SK-N-DZ (cell line): ENCODE results near the gene WDPCP.
A peak's percentile ranks its signal among the peaks of the same experiment; 100 is the strongest.
"Not testable (repeated sequence)": the region's sequence is repeated elsewhere in the genome, so short reads cannot be mapped to it uniquely, and the experiment has no call there.

ENCODE experiments used
- DNase-seq: peaks from one replicate; pipeline ENCODE4 v3.0.0-alpha.2; 2015; ENCODE audit warnings: low spot score

WDPCP gene

GRCh38 chr2:63544017-63544627 lies 44.2 kb downstream of the WDPCP start:
- DNase-seq = peak; percentile 18

GRCh38 chr2:63539416-63540162 lies 48.7 kb downstream of the WDPCP start:
- DNase-seq = no peak

DNA sequence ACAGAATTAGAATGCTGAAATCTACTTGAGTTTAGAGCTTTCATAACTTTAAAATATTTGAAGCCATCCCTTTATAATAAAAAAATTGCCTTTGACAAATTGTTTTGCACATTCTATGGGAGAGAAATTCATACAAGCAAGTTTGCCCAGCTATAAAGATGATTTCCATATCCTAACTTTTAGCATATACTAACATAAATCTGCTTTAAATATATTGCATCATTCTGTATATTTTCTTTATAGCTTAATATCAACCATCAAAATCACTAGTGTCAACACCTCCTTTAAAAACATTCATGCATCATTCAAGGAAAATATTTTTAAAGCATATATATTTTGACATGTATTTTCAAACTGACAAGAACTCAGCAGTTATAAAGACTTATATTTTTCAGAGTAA lies 49.9 kb downstream of the WDPCP start:
- DNase-seq = no peak

GRCh38 chr2:63537306-63537705 lies 51.0 kb downstream of the WDPCP start:
- DNase-seq = no peak

DNA sequence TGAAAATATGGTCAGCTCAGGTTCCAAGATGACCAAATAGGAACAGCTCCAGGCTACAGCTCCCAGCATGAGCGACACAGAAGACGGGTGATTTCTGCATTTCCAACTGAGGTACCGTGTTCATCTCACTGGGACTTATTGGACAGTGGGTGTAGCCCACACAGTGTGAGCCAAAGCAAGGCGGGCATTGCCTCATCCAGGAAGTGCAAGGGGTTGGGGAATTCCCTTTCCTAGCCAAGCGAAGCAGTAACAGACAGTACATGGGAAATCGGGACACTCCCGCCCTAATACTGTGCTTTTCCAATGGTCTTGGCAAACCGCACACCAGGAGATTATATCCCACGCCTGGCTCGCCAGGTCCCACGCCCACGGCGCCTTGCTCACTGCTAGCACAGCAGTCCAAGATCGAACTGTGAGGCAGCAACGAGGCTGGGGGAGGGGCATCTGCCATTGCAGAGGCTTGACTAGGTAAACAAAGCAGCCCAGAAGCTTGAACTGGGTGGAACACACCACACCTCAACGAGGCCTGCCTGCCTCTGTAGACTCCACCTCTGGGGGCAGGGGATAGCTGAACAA lies 57.5 kb downstream of the WDPCP start:
- no peak for DNase-seq

DNA sequence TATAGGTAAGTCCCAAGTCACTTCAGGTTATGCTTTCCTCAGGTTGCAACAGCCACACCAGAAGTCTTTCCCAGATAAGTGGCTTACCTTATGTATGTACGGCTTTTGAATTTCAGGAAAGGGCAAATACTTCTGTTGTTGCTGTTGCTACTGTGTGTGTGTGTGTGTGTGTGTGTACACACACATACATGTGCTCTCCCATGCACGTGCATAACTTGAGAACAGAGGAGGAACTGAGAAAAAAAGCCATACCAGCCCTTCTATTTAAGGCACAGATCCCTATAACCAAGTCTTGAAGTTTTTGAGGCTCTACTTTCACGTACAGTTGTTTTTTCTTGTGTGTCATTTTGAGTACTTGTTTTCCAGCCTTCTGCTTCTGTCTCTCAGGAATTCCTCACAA lies 62.4 kb downstream of the WDPCP start:
- no peak for DNase-seq

DNA sequence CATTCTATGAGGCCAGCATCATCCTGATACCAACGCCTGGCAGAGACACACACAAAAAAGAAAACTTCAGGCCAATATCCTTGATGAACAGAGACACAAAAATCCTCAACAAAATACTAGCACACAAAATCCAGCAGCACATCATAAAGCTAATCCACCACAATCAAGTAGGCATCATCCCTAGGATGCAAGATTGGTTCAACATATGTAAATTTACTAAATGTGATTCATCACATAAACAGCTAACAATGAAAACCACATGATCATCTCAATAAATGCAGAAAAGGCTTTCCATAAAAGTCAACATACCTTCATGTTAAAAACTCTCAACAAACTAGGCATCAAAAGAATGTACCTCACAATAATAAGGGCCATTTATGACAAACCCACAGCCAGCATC lies 65.3 kb downstream of the WDPCP start:
- no peak for DNase-seq

- no peak for DNase-seq
These were observed 67.5 kb downstream of the WDPCP start for GRCh38 chr2:63520793-63521192.

DNA sequence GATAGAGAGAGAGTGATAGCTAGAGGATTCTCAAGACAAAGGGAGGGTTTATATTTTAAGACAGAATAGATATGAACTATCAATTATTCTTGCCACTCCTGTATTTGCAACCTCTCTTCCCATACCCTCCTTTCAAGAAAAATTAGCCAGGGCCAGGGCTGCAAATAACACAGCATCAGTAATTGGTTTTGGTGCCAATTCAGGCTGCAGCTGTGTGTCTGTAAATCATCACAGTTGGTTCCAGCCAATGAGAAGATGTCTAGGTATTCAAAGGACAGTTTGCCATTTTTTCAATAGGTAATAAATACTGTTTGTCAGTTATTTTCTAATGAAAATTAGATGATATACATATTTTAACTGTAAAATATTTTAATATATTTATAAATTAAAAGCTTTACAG lies 73.5 kb downstream of the WDPCP start:
- DNase-seq = peak; percentile 19

DNA sequence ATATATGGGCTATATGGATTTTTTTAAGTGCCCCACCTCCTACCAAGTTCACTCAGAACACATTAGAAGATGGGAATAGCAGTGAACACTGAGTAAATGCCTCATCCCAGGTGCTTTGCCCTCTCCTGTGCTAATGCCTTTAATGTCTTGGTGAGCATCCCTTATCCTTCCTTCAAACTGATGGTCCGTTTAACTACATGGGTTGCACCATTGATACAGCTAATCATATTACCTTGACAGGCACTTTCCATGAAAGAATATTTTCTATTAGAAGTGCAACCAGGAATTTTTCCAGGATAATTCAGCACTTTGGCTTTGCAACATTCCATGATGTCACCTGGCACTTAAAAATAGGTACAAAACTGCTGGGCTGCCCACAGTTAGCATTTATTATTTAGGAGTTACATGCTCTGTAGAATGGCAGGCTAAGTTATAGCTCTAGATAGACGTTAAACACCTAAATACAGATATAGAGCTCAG lies 74.0 kb downstream of the WDPCP start:
- no peak for DNase-seq

DNA sequence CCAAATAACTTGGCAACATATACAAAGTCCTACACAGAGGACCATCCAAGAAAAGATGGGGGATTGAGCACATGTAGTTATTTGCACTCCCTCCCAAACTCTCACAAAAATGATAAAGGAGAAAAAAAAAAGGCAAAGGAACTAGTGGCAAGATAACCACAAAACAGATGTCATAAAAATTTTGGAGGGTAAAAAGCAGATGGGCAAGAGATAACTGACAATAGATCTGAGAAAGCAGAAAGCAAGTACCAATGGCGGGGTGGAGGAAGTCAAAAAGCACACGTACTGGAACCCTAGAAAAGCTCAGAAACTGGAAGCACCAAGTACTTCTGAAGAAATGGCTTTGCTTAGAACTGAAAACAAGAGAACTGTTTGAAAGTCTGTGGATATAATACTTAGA lies 82.0 kb downstream of the WDPCP start:
- DNase-seq = no peak

DNA sequence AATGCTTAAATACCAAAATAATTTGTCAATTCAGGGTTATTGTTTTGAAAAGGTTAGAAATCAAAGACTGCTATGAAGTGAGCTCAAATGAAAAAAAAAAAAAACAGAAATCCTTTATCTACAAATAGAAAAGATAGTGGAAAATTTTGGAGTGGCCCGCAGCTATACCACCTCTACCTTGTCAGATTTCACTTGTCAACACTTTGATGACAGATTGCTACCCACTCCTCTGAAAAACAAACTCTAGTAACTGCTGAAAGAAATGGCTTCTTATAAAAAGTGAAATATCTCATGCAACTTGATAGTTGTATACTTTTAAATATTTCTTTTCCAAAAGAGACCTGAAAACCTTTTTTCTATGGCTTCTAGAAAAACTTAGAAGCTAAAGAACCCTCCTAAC lies 84.5 kb downstream of the WDPCP start:
- DNase-seq = no peak

DNA sequence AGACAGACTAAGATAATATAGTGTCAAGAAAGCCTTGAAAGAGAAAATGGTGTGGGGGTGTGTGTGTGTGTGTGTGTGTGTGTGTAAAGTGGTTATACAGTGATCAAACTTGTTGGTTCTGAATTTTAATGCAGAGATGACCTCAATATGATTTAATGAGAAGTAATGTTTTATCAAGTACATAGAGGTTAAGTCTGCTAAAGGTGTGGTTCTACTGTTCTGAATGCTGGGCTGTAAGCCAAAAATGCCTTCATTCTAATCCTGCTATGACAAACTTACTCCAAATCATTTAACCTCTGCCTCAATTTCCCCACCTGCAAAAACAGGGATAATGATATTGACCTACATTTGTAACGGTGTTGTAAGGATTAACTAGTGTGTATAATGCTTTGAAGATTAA lies 87.9 kb downstream of the WDPCP start:
- no peak for DNase-seq

- DNase-seq = no peak
These were observed 90.7 kb downstream of the WDPCP start for GRCh38 chr2:63497576-63497975.

GRCh38 chr2:63494968-63495367 lies 93.3 kb downstream of the WDPCP start:
- no peak for DNase-seq

DNA sequence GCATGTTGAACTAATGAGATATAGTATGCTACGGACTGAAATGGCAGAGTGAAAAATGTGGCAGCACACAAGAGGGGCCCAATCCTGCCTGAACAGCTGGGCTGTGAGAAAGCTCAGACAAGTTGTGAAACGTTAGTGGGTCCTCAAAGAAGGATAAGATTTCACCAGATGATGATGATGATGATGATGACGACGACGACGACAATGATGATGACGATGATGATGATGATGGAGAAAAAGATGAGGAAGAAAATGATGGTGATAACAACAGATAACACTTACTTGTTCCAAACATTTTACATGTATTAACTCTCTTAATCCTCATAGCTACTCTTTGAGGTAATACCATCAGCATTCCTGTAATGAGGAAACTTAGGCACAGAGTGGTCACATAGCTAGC lies 94.2 kb downstream of the WDPCP start:
- DNase-seq = no peak

DNA sequence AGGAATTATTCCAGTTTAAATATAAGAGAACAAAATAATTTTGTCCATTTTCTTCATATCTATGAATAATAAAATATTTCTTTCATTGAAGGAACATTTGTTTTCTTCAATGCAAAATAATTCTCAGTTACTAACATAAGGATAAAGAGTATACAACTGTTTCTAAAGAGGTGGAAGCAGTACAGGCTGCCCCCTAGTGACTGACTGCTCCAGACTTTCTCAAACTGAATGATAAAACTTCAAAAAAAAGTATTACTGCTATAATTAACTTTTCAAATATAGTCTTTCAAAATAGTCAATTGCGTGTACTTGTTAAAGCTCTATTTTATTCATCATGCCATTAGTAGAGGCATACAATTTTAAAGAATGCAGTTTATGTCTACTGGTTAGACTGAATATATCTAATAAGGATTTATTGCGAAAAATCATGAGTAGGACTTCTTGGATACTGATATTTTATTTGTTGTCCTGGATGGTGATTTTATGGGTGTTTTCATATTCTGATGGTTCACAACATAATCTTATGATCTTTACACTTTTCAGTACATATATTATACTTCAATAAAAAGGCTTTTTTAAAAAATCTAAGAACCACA lies 100.1 kb downstream of the WDPCP start:
- DNase-seq = no peak

GRCh38 chr2:63486861-63487290 lies 101.4 kb downstream of the WDPCP start:
- DNase-seq = no peak

DNA sequence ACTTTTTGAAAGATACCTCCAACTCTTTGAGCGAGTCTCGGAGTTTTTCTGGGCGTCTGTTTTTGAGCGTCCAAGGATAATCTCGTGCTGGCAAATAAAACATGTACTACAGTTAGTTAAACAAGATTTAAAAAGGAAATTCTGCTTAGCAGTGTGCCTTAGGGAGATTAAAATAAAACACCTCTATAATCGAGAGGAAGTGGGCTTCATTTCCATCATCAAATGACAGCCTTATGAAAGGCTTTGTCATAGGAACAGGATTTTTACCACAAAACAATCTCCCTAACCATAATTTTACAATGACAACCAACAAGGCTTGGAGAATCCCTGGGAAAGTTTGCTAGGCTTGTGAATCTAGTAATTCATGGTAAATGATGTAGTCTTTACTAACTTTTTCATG lies 103.4 kb downstream of the WDPCP start:
- no peak for DNase-seq

GRCh38 chr2:63484481-63484880 lies 103.8 kb downstream of the WDPCP start:
- no peak for DNase-seq

- DNase-seq = no peak
These were observed 110.6 kb downstream of the WDPCP start for GRCh38 chr2:63477686-63478085.

- DNase-seq = not testable (repeated sequence)
These were observed 119.0 kb downstream of the WDPCP start for GRCh38 chr2:63469313-63469712.

- no peak for DNase-seq
These were observed 122.6 kb downstream of the WDPCP start for GRCh38 chr2:63465633-63466032.
